Measurements from ENCODE around the gene ELAVL3.
A peak's percentile ranks its signal among the peaks of the same experiment; 100 is the strongest.
"Not testable (repeated sequence)": the region's sequence is repeated elsewhere in the genome, so short reads cannot be mapped to it uniquely, and the experiment has no call there.

ELAVL3 gene

DNA sequence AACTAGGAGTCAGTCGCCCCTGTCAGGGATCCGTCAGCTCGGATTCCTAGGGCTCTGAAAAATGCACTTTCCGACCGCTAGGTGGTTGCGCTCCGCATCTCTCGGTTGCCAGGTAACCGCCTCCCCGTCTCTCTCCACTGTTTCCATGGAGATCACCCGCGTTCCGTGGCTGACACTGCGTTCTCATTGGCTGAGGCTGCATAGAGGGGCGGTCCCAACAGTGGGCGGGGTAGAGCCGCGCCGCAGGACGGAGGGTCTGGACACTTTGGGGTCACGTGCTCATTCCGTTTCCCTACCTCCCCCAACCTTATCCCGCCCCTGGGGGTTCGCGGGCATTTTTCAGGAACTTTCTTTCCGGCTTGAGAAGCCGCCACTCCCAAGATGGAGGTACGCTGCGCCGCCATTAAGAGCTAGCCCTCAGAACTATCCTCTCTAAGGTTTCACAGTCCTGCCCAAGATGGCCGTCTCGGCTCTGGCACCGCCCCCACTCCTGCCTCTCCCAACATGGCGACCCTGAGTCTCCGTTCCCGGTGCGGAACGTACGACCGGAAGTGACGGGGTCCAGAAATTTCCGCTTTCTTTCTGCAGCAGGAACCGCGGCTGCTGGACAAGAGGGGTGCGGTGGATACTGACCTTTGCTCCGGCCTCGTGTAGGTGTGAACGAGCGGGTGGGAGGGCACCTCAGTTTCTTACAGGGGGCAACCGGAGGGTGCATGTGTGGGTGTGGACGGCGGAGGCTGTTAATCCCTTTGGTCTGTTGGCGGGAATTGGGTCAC, 45.6 kb downstream of the ELAVL3 start, which contains the start of the genes ODAD3 and PRKCSH:
ODAD3 (minus strand) TSS at position 65 of the 776 bp plus-strand sequence. CDS start 105 bp downstream, outside the sequence.
PRKCSH (plus strand) TSS at position 579 of the 776 bp plus-strand sequence. CDS start 483 bp downstream, outside the sequence.
- DNase-seq = peak; percentile 99

DNA sequence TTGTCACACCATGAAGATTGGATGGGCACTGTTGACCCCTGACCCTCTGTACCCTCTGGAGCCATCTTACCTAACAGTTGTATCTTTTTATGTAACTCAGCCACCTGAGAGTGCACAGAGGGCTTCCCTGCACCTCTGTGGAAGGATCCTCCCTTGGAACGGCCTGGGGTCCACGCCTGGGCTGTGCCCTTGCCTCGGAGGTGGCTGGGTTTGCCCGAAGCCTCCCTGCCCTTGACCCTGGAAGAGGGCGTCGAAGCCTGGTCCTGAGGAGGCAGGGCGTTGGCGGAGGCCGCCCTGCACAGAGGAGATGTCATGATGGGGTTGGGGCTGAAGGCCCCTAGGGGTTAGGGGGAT, 46.2 kb downstream of the ELAVL3 start:
- no peak for DNase-seq

DNA sequence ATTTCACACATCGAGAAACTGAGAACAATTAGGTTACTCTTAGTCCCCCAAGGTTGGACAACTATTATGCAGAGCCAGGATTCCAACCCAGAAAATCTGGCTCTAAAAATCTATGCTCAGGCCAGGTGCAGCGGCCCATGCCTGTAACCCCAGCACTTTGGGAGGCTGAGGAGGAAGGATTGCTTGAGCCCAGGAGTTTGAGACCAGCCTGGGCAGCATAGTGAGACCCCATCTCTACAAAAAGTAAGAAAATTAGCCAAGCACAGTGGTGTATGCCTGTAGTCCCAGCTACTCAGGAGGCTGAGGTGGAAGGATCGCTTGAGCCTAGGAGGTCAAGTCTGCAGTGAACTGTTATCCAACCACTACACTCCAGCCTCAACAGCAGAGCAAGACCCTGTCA, 47.3 kb downstream of the ELAVL3 start:
- not testable (repeated sequence) for DNase-seq

DNA sequence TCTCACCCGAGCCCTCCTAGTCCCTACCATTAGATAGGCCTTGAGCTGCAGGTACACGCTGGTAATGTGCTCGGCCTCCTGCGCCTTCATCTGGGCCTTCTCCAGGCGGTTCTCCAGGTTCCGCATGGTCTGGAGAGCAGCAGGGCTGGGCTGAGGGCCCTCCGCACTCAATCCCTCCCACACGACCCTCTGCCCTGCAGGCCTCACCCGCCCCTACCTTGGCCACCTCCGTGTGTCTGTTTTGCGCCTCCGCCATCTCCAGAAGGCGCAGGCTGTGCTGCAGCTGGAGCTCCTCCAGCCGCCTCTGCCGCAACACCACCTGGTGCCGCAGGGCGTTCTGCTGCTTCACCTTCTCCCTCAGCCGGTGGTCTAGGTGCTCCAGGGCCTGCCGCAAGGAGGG, 54.2 kb downstream of the ELAVL3 start:
- DNase-seq = no peak

DNA sequence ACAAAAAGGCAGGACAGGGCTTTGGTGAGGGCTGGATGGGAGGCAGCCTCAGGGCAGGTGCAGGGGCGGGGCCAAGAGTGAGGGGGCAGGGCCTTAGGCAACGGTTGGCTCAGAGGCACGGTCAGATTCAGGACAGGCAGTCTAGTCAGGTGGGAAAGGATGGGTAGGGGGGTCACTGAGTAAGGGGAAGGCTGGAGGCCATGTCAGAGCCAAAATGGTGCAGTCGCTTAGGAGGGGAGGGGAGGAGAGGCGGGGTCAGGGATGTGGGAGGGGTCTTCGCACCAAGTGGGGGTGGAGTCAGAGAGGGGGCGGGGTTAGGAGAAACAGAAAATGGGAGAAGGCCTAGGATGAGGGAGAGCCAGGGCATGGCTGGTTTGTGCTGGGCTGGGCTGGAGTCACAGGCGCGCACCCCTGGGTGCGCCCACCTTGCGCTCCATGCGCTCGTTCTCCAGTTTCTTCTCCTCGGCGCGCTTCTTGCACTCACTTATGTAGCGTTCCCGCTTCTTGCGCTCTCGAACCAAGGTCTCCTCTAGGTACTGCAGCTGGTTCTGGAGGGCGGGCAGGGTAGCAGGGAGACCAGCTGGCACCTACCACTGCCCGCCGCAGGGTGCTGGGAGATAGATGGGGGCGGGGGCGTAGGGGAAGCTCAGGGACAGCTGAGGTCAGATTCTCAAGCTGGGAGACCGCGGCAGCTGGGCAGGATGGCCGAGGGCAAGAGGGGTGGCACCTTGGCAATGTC, 55.0 kb downstream of the ELAVL3 start:
- peak; percentile 40 for DNase-seq

DNA sequence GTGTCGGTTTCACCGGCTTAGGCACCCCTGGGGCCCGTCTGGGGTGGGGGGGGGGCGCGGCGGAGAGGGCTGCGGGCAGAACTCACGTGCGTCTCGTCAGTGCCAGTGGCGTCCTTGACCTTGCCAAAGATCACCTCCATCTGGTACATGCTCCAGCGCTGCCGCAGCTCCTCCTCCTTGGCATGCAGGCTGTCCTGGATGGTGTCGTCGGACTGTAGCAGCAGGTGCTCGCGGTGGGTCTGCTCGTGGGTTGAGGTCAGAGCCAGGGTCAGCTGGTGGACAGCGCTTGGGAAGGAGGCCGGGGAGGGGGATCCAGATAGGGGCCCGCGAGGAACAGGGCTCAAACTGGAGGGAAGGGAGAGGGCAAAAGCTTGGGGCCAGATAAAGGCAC, 57.1 kb downstream of the ELAVL3 start:
- no peak for DNase-seq

DNA sequence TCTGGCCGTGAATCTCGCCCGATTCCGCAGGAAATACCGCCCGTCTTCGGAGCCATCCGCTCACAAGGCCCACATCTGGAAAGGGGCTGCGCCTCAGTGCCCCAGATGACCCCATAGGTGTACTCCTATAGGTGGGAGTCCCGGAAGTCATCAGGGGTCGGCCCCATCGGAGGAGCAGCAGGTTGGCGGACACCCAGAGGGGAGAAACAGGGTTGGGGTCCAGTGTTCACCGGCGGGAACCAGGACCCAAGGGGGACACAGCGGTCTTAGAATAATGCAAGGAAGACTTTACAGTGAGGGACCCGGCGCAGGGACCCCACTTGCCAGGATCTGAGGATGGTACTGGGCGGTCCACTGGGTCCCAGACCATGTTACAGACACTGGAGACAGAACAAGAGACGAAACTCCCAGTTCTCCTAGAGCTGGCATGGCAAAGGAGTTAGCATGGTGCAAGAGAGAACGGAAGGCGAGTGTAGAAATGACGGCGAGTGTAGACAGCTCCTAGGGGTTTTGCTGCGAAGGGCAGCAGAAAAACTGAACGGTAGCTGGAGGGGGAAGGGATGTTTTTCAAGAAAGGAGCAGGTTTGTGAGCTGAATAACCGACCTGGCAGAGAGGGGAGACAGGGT, 57.6 kb downstream of the ELAVL3 start:
- no peak for DNase-seq

DNA sequence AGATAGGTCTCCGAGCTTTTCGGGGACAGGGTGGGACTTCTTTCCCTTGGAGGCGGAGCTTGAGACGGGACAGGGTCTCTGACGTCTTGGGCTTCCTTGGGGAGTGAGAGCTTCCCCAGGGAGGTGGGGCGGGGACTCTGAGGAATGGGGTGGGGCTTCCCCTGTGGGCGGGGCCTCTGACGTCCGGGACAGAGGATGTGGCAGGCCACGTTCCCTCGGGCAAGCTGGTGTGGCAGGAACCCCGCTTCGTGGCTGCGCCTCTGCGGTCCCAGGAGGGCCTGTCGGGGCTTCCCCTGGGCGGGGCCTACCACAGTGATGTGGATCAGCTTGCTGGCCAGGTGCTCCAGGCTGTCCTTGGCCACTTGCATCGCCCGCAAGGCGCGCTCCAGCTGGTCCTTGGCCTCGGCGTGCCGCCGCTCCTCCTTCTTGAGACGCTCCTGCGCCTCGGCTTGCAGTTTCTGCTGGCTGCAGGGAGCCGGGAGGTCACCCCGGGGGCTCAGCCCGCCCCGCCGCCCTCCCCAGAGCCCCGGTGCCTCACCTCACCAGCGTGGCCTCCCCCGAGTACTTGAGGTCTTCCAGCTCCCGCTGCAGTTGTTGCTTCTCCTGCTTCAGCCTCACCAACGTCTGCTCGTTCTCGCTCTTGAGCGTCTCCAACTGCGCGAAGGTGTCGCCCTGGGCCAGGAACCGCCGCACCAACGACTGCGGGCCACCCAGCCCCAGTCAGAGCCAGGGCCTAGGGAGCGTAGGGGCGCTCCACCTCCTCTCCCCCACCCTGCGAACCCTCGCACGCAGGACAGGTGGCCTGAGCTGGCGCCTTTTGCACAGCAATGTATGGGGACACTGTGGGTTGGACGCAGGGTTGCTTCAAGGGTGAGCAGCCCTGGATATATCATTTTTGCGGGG, 58.4 kb downstream of the ELAVL3 start:
- peak; percentile 87 for DNase-seq

DNA sequence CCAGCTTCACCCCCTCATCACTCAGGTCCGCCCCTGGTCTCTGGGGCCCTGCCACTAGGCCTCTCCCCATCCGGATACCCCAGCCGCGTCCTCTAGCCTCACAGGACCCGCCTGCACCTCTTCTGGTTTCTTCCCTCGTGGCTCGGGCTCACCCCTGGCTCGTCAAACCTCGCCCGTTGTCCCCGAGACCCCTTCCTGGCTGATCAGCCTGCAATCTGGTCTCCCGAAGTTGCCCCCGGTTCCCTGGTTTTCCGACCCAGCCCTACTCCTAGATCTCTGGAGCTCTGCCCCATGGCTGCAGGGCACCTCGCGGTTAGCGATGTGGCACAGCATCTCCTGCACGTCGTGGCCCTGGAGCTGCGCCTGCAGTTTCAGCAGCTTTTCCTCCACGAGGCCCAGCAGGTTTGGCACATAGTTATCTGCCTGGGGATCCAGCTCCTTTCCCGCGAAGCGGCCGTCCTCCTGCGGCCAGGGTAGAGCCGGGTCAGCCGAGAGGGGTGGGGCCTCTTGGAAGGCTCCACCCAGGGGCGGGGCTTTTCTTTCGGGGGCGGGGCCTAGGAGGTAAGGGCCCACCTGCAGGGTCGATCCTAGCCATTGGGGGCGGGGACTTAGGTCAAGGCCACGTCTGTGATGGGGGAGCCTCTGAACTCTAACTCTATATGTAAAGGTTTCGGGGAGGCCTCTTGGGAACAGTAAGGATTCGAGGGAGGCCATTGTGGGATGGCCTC, 59.3 kb downstream of the ELAVL3 start:
- peak; percentile 78 for DNase-seq

DNA sequence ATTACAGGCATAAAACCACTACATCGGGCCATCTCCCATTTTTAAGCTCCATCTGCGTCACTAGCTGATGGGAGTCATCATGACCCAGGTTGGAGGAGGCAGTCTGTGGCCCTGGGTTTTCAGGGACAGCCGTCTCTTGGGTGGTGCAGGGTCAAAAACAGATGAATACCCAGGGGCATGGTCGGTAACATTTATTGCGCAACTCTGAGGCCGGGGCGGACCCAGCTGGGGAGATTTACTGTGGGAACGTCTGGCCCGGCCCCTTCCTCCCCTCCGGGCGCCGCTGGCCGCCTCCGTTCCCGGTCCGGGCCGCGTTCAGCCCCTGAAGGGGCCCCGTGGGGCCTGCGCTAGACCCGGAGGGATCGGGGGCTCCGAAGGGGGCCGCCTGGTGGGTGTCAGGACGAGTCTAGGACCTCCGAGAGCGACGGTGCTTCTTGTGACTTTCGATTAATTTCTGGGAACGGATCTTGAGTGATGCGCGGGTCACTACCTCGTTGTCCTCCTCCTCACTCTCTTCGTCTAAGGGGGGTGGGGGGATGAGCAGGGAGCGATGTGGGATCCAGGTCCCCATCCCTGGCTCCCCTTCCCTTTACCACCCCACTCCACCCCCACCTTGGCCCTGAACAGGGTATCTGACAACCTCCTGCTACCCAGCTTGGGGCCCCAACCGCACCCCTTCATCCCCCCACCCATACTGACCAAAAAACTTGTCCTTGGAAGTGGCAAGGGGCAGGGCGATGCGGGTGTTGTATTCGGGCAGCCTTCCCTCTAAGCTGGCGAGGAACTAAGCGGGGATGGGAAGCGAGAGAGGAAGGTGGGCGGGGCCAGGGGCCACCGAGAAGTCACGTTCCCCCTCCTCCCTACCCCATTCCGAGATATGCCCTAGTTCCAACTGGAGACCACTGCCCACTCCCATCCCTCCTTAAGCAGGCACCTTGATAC, 60.1 kb downstream of the ELAVL3 start:
- peak; percentile 35 for DNase-seq

DNA sequence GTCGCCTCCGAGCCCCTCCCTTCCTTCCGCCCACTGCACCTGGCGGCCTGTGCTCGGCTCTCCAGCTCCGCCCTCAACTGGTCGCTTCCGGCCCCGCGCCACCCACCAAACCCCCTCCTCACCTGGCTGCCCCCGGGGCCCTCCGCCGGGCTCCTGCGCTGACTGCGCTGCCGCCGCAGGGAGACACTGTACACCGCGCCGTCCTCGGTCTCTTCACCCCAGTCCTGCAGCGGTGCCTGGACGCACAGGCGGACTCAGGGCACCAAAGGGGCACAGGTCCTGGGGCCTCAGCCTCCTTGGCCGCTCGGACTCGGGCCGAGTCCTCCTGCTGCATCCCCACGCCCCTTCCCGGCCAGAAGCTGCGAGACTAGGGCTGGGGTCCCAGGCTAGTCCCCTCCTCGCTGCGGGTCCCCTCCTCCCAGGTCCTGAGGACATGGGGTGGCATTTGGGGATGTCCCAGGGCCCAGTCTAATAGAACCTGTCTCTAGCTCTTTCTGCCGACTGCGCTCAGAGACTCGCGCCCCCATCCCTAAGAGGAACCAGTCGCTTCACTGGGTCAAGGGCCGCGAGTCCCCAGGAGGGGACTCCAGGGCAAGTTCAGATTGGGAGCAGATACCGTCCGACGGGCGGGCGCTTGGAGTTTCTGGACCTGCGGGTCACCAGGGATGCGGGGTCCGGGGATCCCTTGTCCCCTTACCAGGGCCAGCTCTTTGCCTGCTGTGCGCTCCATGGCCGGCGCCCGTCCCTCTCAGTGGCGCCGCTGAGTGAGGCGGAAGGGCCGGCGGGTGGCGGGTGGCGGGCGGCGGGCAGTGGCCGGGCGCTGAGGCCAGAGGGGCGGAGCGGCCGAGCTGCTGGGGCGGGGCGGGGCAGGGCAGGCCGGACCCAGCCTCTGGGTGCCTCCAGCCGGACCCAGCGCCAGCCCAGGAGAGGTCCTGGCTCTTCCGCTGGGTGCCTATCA, 62.0 kb downstream of the ELAVL3 start, which contains the start of gene RGL3:
RGL3 (minus strand) TSS at position 766 of the 958 bp plus-strand sequence; CDS start at position 730, 36 bp downstream.
- DNase-seq = no peak

DNA sequence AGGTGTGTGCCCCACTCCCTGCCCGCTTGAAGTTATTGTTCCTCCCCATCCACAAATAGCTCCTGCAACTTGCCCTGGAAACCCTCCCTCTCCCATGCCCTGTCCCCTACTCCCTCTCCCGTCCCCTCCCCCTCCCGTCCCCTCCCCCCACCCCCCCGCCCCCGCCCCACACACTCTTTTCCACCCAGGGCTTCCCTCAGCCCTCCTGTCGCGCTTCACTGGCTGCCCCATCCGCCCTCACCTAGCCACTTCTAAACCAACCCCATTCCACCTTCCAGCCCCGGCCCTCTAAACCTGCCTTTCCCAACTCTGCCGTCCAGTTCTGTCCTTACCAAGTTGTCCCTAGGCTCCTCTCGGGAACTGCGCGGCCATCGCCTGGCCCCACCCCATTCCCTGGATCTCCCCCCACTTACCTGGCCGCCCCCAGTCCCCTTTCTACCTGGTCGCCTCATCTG, 62.7 kb downstream of the ELAVL3 start:
- DNase-seq = no peak

DNA sequence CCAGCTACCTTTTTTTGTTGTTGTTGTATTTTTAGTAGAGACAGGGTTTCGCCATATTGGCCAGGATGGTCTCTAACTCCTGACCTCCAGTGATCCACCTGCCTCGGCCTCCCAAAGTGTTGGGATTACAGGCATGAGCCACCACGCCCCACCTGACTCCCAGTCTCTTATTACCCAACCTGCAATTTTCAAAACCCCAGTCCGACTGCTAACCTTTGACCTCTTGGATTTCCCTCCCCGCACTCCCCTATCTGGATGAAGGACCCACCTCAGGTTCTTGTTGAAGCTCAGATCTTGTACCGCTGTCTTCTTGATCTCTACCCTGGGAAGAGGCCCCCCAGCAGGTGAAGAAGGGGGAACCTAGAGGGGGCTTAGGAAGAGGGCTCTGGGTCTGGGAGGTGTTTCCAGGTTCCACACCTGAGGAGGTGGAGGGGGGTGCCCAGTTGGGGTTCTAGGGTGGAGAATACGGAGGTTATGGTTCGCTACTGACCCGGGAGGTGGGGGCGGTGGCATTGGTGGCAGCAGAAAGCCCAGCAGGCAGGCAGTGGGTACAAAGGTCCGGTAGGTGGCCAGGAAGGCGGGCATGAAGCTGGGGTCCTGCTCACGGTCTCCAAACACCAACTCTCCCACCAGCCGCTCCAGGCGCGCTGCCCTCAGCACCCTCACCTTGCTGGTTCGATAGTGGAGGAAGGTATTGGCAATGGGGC, 64.3 kb downstream of the ELAVL3 start:
- no peak for DNase-seq

DNA sequence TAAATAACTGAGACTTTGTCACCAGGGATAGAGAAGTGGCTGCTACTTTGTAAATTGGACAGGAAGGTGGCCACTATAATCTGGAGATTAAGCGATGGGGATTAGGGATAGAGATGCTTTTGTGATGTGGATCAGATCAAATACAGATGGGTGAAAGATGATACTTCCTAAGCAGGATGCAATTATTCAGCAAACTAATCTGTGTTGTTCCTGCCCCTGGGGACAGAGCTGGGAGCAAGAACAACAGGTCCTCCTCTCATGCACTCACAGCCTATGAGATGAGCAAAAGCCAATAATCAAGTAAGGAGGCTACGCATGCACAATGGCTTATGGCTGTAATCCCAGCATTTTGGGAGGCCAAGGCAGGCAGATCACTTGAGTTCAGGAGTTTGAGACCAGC, 66.3 kb downstream of the ELAVL3 start:
- DNase-seq = no peak

DNA sequence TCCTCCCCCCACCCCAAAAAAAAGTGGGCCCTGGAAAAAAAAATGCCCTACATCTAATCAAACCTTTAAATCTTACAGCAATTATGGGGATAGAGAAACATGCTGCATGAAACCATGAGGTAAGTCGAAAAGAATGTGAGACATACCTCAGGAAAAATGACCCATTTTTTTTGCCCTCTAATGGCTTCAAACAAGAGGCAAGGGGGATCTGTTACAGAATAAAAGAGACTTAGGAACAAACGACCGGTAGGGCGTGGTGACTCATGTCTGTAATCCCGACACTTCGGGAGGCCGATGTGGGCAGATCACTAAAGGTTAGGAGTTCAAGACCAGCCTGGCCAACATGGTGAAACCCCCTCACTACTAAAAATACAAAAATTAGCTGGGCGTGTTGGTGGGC, 70.2 kb downstream of the ELAVL3 start:
- no peak for DNase-seq

DNA sequence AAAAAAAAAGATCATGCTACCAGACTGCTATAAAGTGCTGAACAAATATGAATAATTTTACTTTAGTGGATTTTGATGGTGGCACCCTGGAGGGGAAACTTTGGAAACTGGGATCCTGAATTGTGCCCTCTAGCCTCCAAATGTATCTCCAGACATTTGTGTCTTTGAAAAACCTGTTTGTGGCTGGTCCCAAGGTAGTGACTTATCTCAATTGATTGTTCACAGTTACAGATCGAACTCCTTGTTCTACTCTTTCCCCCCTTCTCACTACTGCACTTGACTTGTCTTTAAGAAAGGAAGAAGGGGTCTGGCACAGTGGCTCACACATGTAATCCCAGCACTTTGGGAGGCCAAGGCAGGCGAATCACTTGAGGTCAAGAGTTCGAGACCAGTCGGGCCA, 72.3 kb downstream of the ELAVL3 start:
- DNase-seq = no peak

DNA sequence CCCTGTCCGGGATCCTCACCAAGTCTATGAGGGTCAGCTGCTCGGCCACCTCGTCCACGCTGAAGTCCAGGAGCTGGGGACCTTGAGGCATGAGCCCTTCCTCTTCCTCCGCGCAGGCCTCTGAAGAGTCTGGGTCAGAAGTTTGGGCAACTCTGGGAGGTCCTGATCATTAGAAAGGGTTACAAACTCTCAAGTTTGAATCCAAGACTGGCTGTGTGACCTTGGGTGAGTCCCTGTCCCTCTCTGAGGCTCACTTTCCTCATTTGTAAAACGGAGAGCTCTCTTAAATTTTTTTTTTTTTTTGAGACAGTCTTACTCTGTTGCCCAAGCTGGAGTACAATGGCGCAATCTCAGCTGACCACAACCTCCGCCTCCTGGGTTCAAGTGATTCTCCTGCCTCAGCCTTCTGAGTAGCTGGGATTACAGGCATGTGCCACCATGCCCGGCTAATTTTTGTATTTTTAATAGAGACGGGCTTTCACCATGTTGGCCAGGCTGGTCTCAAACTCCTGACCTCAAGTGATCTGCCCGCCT, 74.1 kb downstream of the ELAVL3 start:
- DNase-seq = not testable (repeated sequence)
